Inflammatory macrophage treated with lipopolysaccharide for 1 hour (primary cell): ENCODE data around the gene PFKFB1.
"Not testable (repeated sequence)": the region's sequence is repeated elsewhere in the genome, so short reads cannot be mapped to it uniquely, and the experiment has no call there.

Experiments used
- DNase-seq, 2 donors: peaks; one replicate each; pipeline ENCODE4 v3.0.0-alpha.2; 2020 to 2022

Gene PFKFB1

DNA sequence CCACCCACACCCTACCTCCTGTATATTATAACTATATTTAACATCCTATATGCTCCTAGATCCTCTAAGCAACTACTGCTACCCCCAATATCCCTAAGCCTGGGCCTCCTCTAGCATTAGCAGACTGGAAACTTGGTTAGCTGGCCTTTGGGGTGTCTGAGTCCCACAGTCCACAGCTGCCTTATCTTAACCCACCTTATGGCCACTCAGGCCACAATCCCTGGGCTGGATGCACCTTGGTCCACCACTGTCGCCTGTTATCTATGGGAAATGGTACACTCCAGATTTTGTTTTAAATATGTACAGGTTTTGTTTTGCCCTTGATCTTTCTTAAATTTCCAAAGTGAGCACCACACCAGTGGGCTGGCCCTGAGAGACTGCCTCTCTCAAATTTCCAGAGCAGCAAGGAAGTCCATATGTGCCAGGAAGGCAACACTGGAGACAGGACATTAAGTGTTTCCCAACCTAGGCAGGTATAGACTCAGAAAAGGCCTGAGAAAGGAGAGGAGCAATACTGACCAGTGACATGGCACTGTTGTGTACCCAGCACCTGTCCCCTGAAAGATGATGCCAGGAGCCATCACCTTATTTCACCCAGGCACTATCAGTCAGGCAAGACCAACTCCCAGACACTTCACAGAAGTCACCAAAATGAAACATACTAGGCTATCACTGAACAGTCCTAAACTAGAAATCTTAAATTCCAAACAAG, 921 bp downstream of the PFKFB1 start:
- no peak for DNase-seq

DNA sequence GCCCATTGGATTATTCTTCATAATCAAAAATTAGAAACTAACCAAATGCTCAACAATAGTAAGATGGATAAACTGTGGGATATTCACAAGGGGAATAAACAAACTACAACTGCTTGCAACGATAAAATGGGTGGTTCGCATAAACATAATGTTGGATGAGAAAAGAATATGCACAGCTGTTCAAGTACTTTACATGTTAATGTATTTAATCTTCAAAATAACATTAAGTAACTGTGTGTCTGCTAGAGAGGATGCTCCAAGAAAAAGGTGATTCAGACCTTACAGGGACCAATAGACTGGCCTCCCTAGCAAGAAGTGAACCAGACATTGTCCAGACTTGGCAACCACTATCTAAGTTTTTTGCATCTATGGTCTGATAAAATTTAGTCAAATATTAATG, 2.3 kb downstream of the PFKFB1 start:
- no peak for DNase-seq

DNA sequence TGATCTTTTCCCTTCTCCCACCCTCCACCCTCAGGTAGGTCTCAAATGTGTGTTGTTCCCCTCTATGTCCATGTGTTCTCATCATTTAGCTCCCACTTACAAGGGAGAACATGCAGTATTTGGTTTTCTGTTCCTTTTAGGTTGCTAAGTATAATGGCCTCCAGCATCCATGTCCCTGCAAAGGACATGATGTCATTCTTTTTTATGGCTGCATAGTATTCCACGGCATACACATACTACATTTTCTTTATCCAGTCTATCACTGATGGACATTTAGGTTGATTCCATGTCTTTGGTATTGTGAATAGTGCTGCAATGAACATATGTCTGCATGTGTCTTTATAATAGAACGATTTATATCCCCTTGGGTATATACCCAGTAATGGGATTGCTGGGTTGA, 10.7 kb downstream of the PFKFB1 start:
- not testable (repeated sequence) for DNase-seq

DNA sequence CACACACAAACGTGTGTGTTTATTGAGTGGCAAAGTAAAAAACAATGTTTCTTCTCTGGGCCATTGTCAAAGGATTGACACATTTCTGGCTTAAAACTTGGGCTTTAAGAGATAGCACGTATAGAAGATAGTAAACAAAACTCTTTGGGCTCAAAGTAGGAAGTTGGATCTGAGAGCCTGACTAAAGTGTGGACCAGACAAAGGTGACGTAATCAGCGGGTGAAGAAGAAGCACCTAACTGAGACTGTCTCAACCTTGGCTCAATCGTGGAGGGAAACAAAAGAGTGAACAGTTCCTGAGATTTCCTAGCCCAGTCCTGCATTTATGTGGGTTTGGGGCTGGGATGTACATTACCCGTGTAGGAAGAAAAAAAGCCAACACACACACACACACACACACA, 13.7 kb downstream of the PFKFB1 start:
- DNase-seq: no peak

DNA sequence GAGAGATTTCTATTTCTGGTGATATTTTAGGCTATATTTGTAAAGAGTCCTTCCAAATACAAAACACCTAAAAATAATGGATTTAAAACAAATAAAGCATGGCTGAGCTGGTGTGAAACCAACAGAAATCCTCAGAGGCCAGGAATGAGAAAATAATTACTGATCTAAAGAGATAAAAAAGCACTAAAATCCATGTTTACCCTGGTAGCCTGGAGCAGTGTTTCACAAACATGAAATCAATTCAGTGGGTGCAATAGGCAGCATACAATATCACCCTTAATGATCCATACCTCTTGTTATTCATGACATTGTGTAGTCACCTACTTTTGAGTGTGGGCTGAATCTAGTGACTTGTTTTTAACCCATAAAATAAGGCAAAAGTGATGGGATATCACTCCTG, 14.6 kb downstream of the PFKFB1 start:
- DNase-seq: no peak

DNA sequence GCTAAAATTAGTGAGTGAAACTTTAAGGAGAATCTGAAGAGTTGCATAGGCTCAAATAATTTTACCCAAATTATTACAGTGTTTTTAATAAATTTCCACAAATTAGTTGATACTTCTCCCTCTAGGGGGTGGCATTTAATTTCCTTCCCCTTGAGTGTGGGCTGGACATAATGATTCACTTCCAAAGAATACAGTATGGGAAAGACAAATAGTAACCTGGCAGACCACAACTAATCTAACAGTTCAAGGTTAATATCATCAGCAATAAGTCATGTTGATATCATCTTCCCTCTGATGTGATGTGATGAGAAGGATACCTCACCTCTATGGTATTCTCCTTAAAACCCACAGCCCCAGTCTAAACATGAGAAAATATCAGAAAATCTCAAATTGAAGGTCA, 15.5 kb downstream of the PFKFB1 start:
- DNase-seq: no peak

DNA sequence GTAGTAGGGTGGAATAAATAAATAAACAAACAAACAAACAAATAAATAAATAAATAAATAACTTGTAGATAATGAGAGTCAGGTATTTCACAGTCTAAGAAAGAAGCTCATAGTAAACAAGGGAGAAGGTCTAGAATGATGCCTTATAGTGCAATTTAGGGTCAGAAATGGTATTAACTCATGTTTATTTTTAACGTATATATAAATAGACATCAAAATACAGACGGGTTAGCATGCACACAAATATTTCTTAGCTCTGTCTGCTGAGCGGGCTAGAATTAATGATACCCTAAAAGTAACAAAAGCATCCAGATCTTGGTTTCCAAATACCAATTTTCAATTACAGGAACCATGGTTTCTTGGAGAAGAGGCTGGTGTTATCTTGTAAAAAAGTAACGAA, 16.6 kb downstream of the PFKFB1 start:
- DNase-seq: no peak

DNA sequence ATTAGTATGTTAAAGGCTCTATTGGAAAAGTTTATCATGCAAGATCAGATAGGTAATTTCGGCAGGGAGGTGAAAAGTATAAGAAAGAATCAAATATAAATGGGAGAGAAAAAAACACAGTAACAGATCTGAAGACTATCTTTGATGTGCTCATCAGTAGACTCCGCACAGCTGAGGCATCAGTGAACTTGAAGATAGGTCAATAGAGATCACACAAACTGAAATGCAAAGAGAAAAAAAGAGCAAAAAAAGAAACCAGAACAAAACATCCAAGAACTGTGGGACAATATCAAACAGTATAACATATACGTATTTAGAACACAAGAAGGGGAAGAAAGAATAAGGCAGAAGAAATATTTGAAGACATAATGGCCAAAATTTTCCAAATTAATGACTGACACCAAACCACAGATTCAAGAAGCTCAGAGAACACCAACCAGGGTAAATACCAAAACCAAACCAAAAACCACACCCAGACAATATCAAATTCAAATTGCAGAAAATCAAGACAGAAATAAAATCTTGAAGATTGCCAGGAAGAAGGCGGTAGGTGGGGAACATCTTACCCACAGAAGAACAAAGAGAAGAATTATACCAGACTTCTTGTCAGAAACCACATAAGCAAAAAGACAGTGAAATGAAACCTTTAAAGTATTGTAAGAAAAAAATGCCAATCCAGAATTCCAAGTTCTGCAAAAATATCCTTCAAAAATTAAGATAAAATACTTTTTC, 29.1 kb downstream of the PFKFB1 start:
- DNase-seq: no peak

DNA sequence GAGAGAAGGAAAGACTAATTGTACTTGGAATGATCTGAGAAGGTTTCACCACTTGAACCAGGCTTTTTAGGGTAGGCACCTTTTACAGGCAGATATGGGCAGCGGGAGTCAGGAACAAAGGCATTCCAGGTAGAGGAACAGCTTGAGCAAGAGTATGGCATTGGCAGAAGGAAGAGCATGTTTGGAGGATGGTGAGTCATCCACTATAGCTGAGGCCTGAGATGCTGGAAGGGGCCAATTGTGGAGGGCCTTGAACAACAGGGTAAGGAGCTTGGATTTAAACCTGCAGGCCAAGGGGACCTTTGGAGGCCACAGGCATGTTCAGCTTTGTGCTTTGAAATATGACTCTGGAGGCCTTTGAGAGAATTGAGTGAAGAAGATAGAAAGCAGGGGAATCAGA, 32.2 kb downstream of the PFKFB1 start:
- DNase-seq: no peak

DNA sequence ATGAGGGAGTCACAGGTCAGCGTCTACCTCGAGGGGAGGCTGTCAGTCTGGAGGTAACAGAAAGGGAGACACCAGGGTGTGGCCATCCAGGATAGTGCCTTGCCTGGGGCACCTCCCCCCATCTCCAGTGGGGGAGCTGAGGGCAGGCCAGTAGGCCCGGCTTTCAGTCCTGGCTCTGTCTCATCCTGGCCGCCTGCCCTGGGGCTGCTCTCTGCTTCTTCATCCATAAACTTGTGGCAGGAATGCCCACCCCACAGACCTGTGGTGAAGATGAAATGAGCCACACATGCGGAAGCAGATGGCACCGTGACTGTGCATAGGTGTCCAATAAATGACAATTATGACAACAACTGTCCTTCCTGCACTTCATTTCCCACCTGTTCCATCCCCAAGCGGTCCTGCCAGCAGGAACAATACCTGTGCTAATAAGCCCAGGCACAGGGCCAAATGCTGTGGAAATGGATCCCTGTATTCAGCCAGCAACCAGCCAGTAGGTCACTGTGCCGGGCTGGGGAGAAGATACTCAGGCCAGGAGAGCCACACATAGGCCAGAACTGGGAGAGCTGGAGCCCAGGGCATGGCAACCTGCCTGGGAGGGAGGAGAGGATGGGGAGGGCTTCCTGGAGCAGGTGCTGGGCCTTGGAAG, 43.1 kb downstream of the PFKFB1 start:
- no peak for DNase-seq

DNA sequence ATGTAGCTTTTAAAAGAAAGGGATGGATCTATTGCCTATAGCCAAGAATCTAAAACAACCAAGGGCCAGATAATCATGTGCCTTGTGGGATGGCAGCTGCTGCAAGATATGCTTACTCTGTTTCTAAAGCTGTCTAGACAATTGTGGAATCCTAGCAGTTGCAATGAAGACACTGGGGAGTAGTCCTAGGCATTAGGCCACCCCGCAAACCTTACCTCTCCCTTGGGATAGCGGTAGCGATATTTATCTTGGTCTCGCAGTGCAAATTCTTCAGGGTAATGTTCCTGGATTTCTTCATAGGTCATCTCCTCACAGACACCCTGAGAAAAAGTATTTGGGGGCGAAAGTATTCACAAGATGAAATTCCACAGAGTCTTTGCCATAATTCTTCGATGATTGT, 48.8 kb downstream of the PFKFB1 start:
- DNase-seq: no peak

DNA sequence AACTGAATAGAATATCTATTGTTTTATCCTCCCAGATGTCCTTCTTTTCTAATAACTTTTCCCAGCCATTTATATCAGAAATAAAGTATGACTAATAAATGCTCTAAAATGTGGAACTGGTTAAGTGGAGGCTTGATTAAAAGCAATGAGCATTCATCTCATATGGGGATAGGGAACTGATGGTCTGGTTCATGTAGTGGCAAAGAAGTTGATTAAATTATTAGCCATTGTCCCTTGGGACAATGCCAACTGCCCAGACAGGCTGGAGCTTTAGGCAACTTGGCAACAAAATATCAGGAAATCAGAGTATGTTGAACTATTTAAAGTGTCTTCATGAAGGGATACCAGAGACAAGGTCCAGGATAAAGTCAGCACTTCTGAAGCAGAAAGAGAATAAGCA, 49.2 kb downstream of the PFKFB1 start:
- no peak for DNase-seq

DNA sequence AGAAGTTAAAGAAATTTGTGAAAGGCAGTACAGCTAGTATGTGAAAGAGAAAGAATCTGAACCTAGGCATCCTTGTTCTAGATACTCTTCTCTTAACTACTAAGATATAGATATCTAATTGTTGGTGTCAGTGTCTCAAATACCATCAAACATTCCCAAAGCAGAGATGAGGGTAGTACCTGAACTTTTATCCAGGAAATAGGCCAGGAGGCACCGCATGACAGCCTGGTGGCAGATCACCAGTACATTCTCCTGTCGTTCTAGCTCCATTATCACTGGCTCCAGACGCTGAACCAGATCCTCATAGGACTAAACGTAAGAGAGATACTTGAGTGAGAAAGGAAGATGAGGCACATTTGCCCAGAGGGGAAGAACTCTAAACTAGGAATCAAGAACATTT, 56.6 kb downstream of the PFKFB1 start:
- no peak for DNase-seq

DNA sequence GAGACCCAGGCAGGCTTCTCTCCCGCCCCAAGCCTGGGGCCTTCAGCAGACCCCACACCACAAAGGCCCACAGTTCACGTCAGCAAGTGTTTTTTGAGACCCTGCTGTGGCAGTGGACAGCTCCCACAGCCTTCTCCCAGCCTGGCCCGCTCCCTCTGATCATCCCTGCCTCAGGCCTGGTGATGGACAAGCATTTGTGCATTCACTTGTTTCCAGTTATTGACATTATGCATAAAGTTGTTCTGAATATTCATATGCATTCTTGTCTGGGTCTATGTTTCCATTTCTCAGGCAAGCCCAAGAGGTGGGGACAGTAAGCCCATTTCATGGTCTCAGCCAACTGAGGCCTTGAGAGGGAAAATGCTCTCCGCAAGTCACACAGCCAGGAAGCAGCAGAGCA, 58.7 kb downstream of the PFKFB1 start:
- no peak for DNase-seq

DNA sequence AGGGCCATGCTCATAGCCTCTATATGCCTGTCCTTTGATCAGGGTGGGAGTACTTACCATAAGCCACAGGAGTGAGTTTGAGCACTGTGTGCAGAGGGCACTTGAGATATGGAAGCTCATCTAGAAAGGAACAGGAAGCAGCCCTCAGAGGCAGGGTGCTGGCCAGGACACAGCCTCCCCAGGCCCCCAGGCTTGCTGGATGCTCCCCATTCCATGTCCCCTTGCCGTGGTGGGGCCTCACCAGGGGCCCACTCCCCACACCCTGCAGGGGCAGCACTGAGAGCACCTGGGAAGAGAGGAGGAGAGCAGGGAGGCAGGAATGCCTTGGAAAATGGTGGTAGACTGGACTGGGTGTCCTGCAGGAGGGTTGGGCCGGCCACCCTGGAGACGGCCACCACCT, 59.1 kb downstream of the PFKFB1 start:
- no peak for DNase-seq

DNA sequence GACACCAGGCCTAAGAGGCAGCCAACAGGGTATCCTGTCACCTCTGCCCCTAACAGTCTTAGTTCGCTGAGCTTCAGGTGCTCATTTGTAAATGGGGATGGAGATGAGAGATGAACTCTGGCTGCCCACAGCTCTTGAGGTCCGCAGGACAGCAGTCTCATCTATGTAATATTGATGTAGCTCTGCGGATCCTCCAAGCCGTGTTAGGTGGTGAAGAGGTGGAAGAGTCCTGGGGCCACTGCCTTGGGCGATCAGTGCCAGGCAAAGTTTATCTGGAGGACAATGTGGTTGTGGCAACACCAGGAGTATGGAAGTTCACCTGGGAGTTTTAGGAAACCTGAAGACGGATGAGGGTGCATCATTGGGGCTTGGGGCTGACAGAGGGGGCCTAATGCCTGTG, 59.9 kb downstream of the PFKFB1 start:
- no peak for DNase-seq

DNA sequence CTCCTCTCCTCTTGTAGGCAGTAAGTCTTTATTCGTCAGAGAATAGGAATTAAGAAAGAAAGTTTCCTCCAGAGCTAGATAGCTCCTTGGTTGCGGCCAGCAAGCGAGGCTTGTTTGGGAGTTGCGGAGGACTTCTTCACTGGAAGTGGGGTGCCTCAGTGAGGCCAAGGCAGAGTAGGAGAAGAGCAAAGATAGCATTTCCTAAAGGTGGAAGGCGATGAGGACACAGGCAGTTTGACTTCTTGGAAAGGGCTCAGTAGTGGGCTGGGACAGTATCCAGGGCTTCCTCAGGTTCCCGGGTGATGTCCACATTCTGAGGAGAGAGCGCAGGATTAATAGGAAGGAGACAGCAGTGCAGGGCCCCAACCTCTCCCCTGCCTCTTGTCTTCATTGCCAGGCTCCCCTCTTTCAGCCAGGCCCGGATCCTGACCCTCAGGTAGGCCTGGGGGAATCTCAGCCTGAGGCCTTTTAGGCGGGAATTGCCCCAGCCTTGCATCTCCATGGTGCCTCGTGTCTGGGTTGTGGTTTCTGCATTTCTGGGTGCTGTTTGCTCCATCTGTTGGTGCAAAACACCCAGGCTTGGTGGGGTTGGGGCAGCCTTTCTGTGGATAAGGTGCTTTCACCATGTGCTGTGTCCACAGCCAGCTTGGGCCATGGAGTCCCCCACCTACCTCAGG, 60.7 kb downstream of the PFKFB1 start:
- no peak for DNase-seq

DNA sequence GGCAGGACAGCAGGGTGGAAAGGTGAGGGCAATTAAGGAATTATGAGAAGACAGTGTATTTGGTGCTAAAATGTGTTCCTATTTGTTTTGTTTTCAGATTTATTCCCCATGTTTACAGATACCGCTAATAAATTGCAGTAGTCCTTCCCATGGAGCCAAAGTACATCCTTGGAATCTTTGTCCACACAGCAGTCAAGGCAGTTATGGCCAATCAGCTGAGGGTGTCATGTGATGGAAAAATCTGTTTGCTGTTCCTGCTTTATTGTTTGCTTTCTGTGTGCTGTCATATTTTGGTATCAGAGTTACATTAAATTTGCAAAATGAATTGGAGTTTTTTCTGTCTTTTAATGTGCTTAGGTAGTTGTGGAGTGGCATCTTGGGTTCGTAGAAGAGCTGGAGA, 62.9 kb downstream of the PFKFB1 start:
- no peak for DNase-seq

DNA sequence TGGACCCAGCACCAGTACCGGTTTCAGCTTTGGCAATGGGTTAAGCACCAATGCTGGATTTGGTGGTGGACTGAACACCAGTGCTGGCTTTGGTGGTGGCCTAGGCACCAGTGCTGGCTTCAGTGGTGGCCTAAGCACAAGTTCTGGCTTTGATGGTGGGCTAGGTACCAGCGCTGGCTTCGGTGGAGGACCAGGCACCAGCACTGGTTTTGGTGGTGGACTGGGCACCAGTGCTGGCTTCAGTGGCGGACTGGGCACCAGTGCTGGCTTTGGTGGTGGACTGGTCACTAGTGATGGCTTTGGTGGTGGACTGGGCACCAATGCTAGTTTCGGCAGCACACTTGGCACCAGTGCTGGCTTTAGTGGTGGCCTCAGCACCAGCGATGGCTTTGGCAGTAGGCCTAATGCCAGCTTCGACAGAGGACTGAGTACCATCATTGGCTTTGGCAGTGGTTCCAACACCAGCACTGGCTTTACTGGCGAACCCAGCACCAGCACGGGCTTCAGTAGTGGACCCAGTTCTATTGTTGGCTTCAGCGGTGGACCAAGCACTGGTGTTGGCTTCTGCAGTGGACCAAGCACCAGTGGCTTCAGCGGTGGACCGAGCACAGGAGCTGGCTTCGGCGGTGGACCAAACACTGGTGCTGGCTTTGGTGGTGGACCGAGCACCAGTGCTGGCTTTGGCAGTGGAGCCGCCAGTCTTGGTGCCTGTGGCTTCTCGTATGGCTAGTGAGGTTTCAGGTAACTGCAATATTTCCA, 63.5 kb downstream of the PFKFB1 start:
- DNase-seq: no peak

DNA sequence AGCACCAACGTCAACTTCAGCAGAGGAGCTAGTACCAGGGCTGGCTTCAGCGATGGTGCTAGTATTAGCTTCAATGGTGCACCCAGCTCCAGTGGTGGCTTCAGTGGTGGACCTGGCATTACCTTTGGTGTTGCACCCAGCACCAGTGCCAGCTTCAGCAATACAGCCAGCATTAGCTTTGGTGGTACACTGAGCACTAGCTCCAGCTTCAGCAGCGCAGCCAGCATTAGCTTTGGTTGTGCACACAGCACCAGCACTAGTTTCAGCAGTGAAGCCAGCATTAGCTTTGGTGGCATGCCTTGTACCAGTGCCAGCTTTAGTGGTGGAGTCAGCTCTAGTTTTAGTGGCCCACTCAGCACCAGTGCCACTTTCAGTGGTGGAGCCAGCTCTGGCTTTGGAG, 65.1 kb downstream of the PFKFB1 start:
- no peak for DNase-seq

DNA sequence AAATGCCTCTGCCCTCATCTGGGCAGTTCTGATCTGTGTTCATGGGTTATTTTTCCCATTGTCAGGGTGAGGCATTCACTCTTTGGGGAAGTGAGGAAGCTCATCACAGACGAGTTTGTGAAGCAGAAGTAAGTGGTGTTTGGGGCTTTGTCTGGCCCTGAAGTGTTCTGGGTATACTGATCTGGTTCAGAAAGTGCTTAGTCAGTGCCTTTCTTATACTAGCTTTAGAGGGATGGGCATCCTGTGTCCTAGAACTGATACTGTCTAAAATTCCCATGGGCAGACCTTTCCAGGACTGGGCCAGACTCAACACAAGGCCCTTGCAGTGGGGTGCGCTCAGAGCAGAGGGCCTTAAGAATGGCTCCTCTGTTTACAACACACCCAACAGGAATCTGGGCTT, 67.0 kb downstream of the PFKFB1 start:
- peak; percentile 0 to 11 for DNase-seq

DNA sequence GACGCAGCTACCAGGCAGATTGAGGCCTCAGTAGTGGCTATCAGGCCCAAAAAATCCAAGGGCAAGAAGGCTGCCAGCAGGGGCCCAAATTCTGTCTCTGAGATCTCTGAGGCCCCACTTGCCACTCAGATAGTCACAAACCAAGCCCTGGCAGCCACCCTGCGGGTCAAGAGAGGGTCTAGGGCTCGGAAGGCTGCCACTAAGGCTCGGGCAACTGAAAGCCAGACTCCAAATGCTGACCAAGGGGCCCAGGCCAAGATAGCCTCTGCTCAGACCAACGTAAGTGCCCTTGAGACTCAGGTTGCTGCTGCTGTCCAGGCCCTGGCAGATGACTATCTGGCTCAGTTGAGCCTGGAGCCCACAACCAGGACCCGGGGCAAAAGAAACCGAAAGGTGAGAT, 70.6 kb downstream of the PFKFB1 start:
- no peak for DNase-seq

DNA sequence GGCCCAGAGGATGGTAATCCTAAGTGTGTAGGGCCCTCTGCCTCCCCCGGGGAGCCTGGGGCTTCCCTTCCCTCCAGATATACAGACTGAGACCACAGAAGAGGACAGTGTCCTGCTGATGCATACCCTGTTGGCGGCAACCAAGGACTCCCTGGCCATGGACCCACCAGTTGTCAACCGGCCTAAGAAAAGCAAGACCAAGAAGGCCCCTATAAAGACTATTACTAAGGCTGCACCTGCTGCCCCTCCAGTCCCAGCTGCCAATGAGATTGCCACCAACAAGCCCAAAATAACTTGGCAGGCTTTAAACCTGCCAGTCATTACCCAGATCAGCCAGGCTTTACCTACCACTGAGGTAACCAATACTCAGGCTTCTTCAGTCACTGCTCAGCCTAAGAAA, 71.4 kb downstream of the PFKFB1 start:
- no peak for DNase-seq
